Epithelial cell of esophagus (primary cell): Measurements from ENCODE around the gene HIC2.
"Not testable (repeated sequence)": the region's sequence is repeated elsewhere in the genome, so short reads cannot be mapped to it uniquely, and the experiment has no call there.

Source experiments
- DNase-seq: peaks from one replicate; pipeline ENCODE4 v3.0.0; 2010; ENCODE audit warnings: low read depth
- H3K4me3 ChIP-seq: 2 replicates; pipeline ENCODE4 v1.5.1; 2011; ENCODE audit warnings: mild to moderate bottlenecking, low read length, control low read depth
- TF ChIP-seq, protein P1 (sequence below): IDR thresholded peaks from 2 replicates; pipeline ENCODE4 v1.5.1; 2011; ENCODE audit warnings: low read depth, mild to moderate bottlenecking, low read length, control low read depth, inconsistent platforms; ENCODE audit not compliant: insufficient read depth; ENCODE audit errors: missing control alignments

HIC2 gene

DNA sequence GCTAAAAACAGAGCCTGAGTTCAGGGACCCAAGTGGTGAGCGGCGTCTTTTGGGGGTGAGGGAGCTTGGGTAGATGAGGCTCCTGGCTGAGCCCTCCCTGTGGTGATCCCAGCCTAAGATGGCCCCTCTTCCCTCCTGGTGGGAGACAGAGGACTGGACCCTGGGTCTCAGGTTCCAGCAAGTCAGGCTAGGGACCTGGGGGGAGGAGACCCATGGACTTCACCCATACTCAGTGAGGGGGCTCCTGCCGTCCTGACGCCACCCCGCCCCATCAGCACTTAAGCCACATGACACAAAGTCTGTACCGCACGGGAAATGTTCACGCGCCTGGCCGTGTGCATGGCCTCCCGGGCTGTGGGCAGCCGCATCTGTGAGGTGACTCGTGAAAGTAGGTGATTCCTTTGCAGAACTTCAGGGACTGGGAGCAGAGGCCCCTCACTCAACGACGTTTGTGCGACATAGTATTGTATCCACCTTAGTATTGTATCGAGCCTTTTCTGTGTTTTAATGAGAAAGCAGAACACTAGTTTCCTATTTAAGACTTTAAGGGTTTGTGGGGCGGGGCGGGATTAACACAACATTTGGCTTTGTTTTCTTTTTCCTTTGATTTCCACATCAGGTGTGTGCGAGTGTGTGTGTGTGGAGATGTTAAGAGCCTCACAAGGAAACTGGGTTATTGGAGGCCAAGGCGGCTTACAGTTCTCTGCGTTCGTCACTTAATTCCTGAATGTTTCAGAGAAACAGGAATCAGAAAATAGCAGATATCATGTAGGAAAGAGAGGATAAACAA is 31.7 kb downstream of the HIC2 start:
- TF ChIP-seq, protein P1, sequence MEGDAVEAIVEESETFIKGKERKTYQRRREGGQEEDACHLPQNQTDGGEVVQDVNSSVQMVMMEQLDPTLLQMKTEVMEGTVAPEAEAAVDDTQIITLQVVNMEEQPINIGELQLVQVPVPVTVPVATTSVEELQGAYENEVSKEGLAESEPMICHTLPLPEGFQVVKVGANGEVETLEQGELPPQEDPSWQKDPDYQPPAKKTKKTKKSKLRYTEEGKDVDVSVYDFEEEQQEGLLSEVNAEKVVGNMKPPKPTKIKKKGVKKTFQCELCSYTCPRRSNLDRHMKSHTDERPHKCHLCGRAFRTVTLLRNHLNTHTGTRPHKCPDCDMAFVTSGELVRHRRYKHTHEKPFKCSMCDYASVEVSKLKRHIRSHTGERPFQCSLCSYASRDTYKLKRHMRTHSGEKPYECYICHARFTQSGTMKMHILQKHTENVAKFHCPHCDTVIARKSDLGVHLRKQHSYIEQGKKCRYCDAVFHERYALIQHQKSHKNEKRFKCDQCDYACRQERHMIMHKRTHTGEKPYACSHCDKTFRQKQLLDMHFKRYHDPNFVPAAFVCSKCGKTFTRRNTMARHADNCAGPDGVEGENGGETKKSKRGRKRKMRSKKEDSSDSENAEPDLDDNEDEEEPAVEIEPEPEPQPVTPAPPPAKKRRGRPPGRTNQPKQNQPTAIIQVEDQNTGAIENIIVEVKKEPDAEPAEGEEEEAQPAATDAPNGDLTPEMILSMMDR, result no peak
- no peak for DNase-seq
- H3K4me3 ChIP-seq, result no peak overlapping the region

DNA sequence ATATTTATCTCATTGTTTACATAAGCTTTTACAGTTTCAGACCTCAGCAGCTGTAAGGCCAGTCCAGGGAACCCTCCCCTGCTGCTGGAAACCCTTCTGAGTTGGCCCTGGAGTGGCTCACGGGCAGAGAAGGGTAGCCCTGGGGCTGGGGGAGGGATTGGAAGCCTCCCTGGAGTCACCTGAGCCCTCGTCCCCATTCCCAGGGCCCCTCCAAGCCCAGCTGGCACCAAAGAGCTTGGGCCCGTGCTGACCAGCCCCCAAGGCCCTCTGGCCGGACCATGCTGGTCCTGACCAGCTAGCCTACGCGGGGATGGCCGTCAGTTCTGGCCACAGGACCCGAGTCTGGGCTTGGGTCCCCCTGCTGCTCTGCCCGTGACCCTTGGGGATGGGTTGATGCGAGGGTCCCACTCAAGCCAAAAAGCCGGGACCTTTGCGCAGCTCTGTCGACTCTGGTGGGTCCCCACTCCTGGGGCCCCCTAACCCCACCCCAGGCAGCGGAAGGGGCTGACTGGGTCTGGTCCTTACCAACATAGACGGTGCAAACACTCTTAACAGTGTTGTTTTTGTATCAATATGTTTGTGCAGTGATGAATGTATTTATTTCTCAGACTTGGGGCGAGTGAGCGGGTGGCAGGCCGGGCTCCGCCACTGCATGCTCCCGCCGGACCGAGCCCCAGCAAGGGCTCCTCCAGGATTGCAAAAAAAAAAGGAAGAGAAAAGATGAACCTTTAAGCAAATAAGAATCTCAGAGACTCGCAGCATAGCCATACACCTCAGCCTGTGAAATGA is 32.6 kb downstream of the HIC2 start:
- no peak for DNase-seq
- H3K4me3 ChIP-seq, result no peak overlapping the region
- TF ChIP-seq, protein P1, result no peak

DNA sequence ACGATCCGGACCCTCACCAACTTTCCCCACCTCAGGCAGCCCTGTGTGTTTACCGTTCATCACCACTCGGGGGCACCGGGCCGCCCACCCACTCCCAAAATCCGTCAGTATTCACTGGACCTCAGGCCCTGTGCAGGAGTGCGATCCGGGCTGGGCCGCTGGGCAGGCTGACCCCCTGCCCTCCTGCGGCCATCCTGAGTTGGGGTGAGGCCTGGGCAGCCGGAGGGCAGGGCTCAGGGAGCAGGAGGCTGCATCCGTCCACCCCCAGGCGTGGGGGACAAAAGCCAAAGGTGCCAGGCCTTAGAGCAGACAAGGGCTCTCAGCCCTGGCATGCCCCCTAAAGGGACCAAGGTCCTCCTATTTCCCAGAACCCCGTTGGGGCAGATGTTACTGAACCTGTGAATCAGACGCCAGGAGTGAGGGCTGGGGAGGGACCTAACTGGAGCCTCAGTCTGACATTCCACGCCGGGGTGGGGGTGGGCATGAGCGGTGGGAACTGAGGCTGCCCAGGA is 33.2 kb downstream of the HIC2 start:
- TF ChIP-seq, protein P1, result no peak
- no peak for DNase-seq
- H3K4me3 ChIP-seq, result no peak overlapping the region

DNA sequence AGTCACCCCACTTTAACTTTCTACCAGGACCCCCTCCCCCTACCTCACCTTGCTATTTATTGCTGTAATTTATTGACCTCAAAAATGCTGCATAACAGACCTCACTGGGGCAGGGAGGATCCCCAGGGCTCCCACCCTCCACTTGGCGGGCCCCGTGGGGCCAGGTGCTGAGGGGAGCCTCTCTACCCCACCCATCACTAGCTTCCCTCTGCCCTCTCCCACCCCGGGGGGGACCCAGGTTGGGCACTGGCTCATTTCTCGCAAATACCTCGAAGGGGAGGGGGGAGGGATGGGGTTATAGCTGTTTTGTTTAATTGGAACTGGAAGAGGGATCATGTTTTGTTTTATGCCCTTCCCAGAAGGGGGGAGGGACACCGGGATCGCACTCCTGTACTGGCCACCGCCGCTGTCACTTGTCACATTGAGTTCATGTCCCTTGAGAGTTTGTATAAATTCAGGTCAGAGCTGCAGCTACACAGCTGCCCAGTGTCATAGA is 33.7 kb downstream of the HIC2 start:
- no peak overlapping the region for H3K4me3 ChIP-seq
- TF ChIP-seq, protein P1, result no peak
- no peak for DNase-seq

DNA sequence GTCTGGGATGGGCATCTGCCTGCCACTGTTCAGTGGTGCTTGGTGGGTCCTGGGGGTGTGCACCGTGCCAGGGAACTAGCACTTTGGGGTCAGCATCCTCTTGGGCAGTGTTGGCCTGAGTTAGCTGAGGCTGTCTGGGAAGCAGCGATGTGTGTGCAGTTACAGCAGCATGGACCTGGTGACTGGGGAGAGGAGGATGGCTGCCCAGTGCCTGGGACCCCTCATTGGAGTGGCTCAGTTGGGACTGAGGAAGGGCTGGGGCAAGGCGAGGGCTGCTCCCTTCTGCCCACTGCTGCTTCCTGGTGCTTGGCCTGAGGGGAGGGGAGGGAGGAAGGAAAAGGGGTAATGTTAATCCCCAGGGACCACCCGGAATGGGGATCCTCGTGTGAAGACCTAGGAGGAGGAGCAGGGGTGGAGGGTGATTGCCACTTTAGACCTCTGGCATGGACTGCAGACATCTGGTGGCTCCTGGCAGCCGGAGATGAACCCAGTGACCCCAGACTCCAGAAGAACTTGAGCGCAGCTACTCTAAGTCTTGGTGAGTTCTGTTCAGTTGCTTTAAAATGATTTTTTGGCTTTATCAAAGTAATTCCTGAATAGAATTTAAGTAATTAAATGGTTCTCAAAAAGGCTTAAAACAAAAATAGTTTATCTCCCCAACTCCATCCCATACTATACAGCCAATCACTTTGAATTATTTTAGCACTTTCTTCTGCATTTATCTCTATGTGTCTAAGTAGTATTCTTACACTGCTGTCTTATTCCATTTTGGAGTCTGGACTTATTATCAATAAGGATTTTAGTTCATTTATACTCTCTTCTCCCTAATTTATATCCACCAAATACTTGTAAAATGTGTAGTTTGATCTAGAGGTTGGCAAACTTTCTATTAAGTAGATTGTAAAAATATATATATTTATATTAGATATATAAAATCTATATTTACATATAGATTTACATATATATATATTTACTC is 34.7 kb downstream of the HIC2 start:
- TF ChIP-seq, protein P1, result no peak
- no peak for DNase-seq
- no peak overlapping the region for H3K4me3 ChIP-seq

DNA sequence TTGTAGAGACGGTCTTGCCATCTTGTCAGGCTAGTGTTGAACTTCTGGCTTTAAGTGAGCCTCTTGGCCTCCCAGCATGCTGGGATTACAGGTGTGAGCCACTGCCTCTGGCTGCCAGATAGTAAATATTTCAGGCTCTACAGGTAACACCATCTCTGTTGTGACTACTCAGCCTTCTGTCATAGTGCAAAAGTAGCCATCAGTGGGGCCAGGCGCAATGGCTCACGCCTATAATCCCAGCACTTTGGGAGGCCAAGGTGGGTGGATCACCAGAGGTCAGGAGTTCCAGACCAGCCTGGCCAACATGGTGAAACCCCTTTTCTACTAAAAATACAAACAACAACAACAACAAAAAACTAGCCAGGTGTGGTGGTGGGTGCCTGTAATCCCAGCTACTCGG is 35.5 kb downstream of the HIC2 start:
- not testable (repeated sequence) for H3K4me3 ChIP-seq, DNase-seq

DNA sequence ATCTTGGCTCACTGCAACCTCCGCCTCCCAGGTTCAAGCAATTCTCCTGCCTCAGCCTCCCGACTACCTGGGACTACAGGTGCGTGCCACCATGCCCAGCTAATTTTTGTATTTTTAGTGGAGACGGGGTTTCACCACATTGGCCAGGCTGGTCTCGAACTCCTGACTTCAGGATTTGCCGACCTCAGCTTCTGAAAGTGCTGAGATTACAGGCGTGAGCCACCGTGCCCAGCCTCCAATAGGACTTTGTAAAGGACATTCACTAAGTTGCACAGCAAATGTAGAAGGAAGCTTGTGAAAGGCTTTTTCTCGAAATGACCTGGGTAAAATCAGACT is 37.8 kb downstream of the HIC2 start:
- H3K4me3 ChIP-seq, DNase-seq: not testable (repeated sequence)
